Measurements from ENCODE around the gene HOOK1. TPM values are rescaled to one million over a fixed set of nuclear protein-coding genes. Genes with fewer than 3 reads are reported as not detected.
"Not testable (repeated sequence)": the region's sequence is repeated elsewhere in the genome, so short reads cannot be mapped to it uniquely, and the experiment has no call there.

HOOK1 gene
- total RNA-seq, 1 donor from 2014 or later = 4.2 TPM

- peak; percentile 84 for TF ChIP-seq CTCF (conservative IDR thresholded peaks at IDR 0.05; ENCODE audit: low read depth, low read length)
- H3K4me3 ChIP-seq (ENCODE audit: low read depth, low read length) = no peak overlapping the region
- DNase-seq (ENCODE audit: low read depth) = no peak
Observed at GRCh38 chr1:59903141-59903754, 88.5 kb downstream of the HOOK1 start.

- H3K4me3 ChIP-seq (ENCODE audit: low read depth, low read length) = no peak overlapping the region
- DNase-seq (ENCODE audit: low read depth) = no peak
- TF ChIP-seq CTCF (conservative IDR thresholded peaks at IDR 0.05; ENCODE audit: low read depth, low read length) = no peak
Observed at GRCh38 chr1:59906931-59907330, 92.2 kb downstream of the HOOK1 start.

- TF ChIP-seq CTCF (conservative IDR thresholded peaks at IDR 0.05; ENCODE audit: low read depth, low read length) = no peak
- DNase-seq (ENCODE audit: low read depth) = no peak
- H3K4me3 ChIP-seq (ENCODE audit: low read depth, low read length) = no peak overlapping the region
Observed at GRCh38 chr1:59908084-59908483, 93.3 kb downstream of the HOOK1 start.

- TF ChIP-seq CTCF (conservative IDR thresholded peaks at IDR 0.05; ENCODE audit: low read depth, low read length) = no peak
- no peak for DNase-seq (ENCODE audit: low read depth)
Observed at GRCh38 chr1:59908682-59909081, 93.9 kb downstream of the HOOK1 start.

GRCh38 chr1:59914791-59915286, 100.1 kb downstream of the HOOK1 start:
- DNase-seq (ENCODE audit: low read depth); H3K4me3 ChIP-seq (ENCODE audit: low read depth, low read length): not testable (repeated sequence)

More at GRCh38 chr1:59908682-59909081, 93.9 kb downstream of the HOOK1 start:
- no peak overlapping the region for H3K4me3 ChIP-seq (ENCODE audit: low read depth, low read length)

- DNase-seq (ENCODE audit: low read depth) = no peak
- H3K4me3 ChIP-seq (ENCODE audit: low read depth, low read length) = no peak overlapping the region
- no peak for TF ChIP-seq CTCF (conservative IDR thresholded peaks at IDR 0.05; ENCODE audit: low read depth, low read length)
Observed at GRCh38 chr1:59915516-59915915, 100.8 kb downstream of the HOOK1 start.

GRCh38 chr1:59917026-59917784, 102.5 kb downstream of the HOOK1 start:
- TF ChIP-seq CTCF (conservative IDR thresholded peaks at IDR 0.05; ENCODE audit: low read depth, low read length) = no peak

More at GRCh38 chr1:59917026-59917784, 102.5 kb downstream of the HOOK1 start:
- no peak for DNase-seq (ENCODE audit: low read depth)
- H3K4me3 ChIP-seq (ENCODE audit: low read depth, low read length) = no peak overlapping the region

Data from epithelial cell of proximal tubule (primary cell).